Endothelial cell (in vitro differentiated cells): ENCODE data around the gene PAM. TPM values are rescaled to one million over a fixed set of nuclear protein-coding genes. Genes with fewer than 3 reads are reported as not detected.

Experiments
- DNase-seq: peaks from one replicate; pipeline ENCODE4 v3.0.0; 2021; ENCODE audit warnings: low spot score
- H3K27ac Mint-ChIP-seq: one replicate; pipeline ENCODE4 v1.8.0; 2021; ENCODE audit warnings: mixed read lengths, inconsistent platforms; ENCODE audit not compliant: unreplicated experiment
- H3K27me3 Mint-ChIP-seq: one replicate; pipeline ENCODE4 v1.8.0; 2021; ENCODE audit warnings: mild to moderate bottlenecking, moderate library complexity, mixed read lengths, inconsistent platforms; ENCODE audit not compliant: unreplicated experiment
- H3K36me3 Mint-ChIP-seq: one replicate; pipeline ENCODE4 v1.8.0; 2021; ENCODE audit warnings: mild to moderate bottlenecking, low read depth, mixed read lengths, inconsistent platforms; ENCODE audit not compliant: unreplicated experiment
- H3K4me1 Mint-ChIP-seq: one replicate; pipeline ENCODE4 v1.8.0; 2021; ENCODE audit warnings: mild to moderate bottlenecking, mixed read lengths, inconsistent platforms; ENCODE audit not compliant: unreplicated experiment
- H3K4me3 Mint-ChIP-seq: one replicate; pipeline ENCODE4 v1.8.0; 2021; ENCODE audit warnings: mild to moderate bottlenecking, mixed read lengths, inconsistent platforms; ENCODE audit not compliant: unreplicated experiment
- H3K9me3 Mint-ChIP-seq: one replicate; pipeline ENCODE4 v1.8.0; 2021; ENCODE audit warnings: mixed read lengths, inconsistent platforms; ENCODE audit not compliant: unreplicated experiment
- CTCF ChIP-seq: fragments of 200-600 bp; sonication (generic); IDR thresholded peaks from one replicate; pipeline ENCODE4 v1.5.0; 2021; ENCODE audit warnings: antibody characterized with exemption; ENCODE audit not compliant: unreplicated experiment
- total RNA-seq: library from RNA; stranded (reverse); fragmentation: NEBNext Ultra II Directional; extraction: Animal tissue kit (Norgen Biotek cat#: 25700); gene quantifications from one replicate; pipeline ENCODE4 v1.2.1, GENCODE V29; 2021; ENCODE audit not compliant: unreplicated experiment

The PAM gene
- total RNA-seq, 1 donor from 2014 or later: 255 TPM

- Mint-ChIP-seq H3K9me3 (no peaks in the 10 kb centered on the region), H3K27ac (no peak overlapping the region), H3K4me1 (no peaks in the 10 kb centered on the region), H3K4me3 (no peak overlapping the region), H3K36me3 (no peaks in the 10 kb centered on the region), H3K27me3 (no peaks in the 10 kb centered on the region)
- no peak for DNase-seq
- no peak for TF ChIP-seq CTCF
Measured at GRCh38 chr5:102722931-102723330, 32.2 kb upstream of the PAM start.

- Mint-ChIP-seq H3K9me3 (no peaks in the 10 kb centered on the region), H3K36me3 (no peaks in the 10 kb centered on the region), H3K27ac (no peak overlapping the region), H3K4me1 (no peaks in the 10 kb centered on the region), H3K4me3 (no peak overlapping the region), H3K27me3 (peaks cover 3% of the 10 kb centered on the region)
- DNase-seq: no peak
- no peak for TF ChIP-seq CTCF
Measured at GRCh38 chr5:102731693-102732092, 23.4 kb upstream of the PAM start.

- H3K4me1 Mint-ChIP-seq: peaks cover 4% of the 10 kb centered on the region
- H3K9me3 Mint-ChIP-seq: no peaks in the 10 kb centered on the region
- TF ChIP-seq CTCF: no peak
- no peak overlapping the region for H3K27ac Mint-ChIP-seq
- H3K36me3 Mint-ChIP-seq: no peaks in the 10 kb centered on the region
- H3K27me3 Mint-ChIP-seq: peaks cover 3% of the 10 kb centered on the region
- no peak overlapping the region for H3K4me3 Mint-ChIP-seq
- no peak for DNase-seq
Measured at GRCh38 chr5:102733534-102733933, 21.6 kb upstream of the PAM start.

GRCh38 chr5:102737161-102737560, 17.9 kb upstream of the PAM start:
- DNase-seq: no peak
- no peaks in the 10 kb centered on the region for H3K9me3 Mint-ChIP-seq
- H3K27ac Mint-ChIP-seq: no peak overlapping the region
- H3K36me3 Mint-ChIP-seq: no peaks in the 10 kb centered on the region
- H3K4me1 Mint-ChIP-seq: peaks cover 4% of the 10 kb centered on the region
- TF ChIP-seq CTCF: no peak
- H3K4me3 Mint-ChIP-seq: no peak overlapping the region
- peaks cover 3% of the 10 kb centered on the region for H3K27me3 Mint-ChIP-seq

GRCh38 chr5:102737805-102738469, 17.2 kb upstream of the PAM start:
- H3K9me3 Mint-ChIP-seq: no peaks in the 10 kb centered on the region
- peaks cover 4% of the 10 kb centered on the region for H3K27me3 Mint-ChIP-seq
- peaks cover 4% of the 10 kb centered on the region for H3K4me1 Mint-ChIP-seq
- H3K27ac Mint-ChIP-seq: no peak overlapping the region
- no peak for DNase-seq
- no peak overlapping the region for H3K4me3 Mint-ChIP-seq
- no peaks in the 10 kb centered on the region for H3K36me3 Mint-ChIP-seq
- no peak for TF ChIP-seq CTCF
